Cortex of kidney (tissue), 1 donor: ENCODE measurements around the gene GRK5.

Source experiments
- DNase-seq: peaks from one replicate; lab custom pipeline; 2025; lab: John Stamatoyannopoulos, UW

The GRK5 gene

DNA sequence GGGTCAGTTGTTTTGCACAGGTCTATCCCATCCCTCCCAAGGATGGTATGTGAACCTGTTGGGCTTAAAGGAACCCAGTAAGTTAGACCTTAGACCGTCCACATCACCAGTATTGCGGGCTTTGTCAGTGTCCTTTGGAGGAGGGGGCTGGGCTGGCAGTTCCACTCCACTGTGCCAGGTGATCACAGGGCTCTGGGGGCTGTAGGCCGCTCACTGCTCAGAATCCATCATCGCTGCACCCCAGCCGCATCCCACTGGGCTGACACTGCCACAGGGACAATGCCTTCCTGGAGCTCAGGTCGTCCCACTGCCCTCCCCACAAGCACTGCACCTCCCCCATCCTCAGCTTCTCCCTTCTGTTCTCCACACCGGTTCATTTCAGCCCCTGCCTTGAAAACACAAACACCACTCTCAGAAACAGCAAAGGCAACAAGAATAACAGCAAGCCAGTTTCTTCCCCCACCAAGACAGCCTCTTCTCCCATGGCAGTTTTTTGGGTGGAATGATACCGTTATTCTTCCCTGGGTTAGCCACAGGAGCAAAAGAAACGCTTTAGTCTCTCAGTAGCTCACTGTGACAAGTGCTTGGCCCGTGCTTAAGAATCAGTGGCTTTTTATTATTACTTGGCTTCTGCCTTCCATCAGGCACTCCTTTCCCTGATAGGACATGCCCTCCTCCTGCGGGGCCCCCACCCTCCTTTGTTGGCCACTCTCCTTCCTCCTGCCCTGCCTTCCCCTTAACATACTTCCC is 111.2 kb downstream of the GRK5 start:
- DNase-seq = no peak

DNA sequence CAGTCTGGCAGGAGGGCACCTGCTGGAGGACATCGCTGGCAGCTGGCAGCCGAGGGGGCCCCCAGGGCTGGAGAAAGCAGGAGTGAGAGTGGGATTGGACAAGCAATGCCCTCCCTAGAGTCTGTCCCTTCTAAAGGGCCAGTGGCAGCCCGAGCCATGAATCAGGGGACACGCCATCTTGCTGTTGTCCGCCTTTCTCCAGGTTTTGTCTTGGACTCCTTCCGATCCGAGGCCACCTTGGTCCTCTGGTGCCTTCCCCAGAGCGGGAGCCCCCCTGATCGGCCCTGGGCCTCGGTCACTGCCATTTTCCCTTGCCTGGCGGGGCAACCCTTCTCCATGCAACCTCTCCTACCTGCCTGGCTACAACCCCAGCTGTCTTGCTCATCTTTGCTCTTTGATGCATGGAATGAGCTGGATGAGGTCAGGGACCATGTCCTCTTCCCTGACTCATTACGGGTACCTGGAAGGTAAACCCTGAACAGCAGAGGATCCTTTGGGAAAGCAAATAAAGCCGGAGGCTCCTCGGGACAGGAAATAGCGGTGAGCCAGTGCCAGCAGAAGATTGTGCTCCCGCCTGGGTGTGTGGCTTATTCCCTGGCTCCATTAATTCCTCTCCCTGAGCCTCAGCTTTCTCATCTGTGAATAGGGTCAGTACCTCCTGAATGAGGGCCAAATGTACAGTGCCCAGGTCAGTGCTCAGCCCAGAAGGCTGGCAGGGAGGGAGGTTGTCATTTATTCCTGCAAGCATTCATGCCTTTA is 112.0 kb downstream of the GRK5 start:
- no peak for DNase-seq

DNA sequence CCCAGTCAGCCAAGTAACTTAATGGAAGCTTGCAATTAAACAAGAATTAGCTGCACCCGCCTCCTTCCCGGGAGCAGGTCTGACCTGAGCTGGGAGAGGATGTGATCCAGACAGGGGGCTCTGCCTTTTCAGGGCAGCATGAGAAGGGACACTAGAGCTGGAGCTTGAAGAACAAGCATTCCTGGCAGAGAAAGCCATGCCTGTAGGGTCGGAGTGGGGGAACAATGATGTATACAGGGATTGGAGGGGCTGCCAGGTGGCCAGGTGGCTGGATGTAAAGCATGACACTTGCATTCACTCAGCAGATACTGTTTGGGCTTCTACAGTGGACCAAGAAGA is 112.5 kb downstream of the GRK5 start:
- DNase-seq = no peak

DNA sequence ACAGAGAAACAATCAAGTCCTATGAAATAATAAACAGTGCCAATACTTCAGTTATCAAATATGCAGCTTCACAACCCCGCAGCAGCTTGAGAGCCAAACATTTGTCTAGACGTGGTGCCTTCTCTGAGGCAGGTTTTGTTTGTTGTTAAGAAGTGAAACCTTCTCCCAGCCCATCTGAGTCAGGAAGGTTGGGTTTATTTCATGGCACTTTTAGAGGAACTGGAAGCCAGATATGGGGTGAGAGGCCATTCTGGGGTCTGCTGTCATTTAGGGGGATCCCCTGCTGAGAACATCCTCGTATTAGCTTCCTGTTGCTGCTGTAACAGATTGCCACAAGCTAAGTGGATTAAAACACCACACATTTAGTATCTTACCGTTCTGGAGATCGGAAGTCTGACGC is 113.6 kb downstream of the GRK5 start:
- no peak for DNase-seq

DNA sequence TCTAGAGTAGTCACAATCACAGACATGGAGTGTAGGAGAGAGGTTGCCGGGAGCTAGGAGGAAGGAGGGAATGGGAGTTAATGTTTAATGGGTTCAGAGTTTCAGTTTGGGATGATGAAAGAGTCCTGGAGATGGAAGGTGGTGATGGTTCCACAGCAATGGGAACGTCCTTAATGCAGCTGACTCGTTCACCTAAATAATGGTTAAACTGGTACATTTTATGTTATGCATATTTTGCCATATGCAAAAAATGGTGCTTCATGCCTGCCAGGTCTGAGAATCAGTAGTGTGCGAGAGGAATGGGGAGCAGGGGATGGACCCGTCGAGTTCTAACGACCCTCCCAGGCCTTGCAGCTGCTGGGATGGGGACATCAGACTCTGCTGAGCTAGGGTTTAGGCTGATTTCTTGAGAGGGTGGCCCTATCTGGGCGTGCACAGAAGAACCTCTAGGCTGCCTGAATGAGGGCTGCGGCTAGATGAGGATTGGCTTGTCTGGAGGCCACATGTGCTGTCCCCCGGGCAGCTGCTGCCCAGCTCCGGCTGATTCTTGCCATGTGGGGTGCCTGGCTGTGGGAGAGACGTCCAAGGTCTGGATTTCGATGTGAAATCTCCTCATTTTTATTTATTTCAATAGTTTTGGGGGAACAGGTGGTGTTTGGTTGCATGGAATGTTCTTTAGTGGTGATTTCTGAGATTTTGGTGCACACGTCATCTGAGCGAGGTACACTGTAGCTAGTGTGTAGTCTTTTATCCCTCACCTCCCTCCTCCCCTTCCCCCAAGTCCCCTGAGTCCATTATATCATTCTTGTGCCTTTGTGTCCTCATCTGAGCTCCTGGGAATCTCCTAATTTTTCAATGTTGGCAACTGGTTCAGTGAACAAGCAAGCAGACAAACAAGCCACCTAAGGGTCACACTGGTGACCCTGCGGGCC is 116.0 kb downstream of the GRK5 start:
- no peak for DNase-seq

DNA sequence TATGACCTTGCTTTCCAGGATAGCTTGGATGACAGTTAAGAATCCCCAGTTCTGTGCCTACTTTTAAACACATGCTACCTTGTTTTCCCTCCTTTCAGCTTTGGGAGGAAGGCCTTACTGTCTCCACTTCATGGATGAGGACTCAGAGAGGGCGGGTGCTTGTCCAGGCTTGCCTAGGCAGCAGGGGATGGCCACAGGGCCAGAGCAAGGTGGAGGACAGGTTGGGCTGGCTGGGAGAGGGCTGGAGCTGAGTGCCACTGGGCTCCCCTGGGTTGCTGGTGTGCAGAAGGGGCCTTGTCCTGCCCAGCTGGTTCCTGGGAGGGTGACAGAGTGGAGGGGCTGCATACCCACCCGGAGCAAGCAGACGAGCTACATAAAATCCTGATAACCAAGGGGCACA is 117.8 kb downstream of the GRK5 start:
- no peak for DNase-seq

DNA sequence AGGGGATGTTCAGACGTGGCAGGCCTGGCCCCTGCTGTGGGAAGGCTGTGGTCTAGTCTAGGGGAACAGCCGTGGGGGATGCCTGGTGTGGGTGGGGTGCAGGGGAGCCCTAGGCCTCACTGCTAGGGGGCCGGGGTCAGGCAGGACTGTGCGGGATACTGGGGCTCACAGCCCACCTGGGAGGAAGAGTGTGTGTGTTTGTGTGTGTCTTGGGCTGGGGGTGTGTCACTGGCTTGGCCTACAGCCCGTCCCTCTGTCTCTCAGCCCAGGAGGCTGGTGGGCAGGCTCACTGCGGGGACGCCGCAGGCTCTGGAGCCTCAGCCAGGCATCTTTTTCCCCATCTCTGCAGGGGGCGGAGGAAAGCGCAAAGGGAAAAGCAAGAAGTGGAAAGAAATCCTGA is 118.8 kb downstream of the GRK5 start:
- DNase-seq = no peak

DNA sequence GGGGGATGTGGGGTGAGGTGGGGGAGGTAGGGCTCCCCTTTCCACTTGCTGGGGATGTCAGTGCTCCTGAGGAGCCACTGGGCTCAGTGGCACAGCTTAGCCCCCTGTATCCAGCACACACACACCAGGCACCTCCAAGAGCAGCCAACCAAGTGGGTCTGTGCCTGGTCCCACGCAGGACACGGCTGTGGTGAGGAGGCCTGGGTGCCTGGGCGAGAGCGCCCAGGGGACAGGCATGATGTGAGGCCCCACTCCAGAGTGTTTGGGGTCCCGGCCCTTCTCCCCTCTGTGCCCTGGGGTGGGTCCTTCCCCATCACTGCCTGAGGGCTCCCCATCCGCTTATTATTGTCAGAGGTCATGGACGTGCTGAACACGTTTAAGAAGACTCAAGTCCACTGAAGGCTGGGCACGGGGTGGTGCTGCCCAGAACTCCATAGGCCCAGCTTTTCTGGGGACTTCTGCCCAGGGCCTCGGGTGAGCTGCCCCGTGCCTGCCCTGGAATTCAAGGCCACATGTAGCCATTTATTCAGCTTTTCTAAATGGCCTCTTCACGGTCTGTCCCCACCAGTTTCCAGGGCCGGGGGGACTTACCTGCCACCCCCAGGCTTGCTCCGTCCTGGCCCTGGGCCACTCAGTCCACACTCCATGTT is 119.8 kb downstream of the GRK5 start:
- DNase-seq = no peak

DNA sequence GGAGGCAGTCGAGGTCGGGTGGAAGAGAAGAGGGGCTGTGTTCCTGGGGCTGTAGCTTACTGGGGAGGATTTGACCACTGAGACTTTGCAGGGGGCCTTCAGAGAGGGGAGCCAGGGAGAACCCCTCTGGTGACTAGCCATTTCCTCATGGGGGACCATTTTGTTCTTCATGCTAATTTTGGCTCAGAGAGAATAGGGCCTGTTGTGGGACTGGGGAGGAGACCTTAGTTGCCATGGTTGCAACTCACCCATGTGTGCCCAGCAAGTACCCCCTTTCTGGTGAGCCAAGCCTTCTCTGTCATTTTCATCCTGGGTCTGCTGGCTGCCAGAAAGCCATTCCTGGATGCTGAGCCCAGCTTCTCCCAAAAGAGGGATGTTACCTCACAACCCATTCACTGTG is 120.9 kb downstream of the GRK5 start:
- DNase-seq = no peak

DNA sequence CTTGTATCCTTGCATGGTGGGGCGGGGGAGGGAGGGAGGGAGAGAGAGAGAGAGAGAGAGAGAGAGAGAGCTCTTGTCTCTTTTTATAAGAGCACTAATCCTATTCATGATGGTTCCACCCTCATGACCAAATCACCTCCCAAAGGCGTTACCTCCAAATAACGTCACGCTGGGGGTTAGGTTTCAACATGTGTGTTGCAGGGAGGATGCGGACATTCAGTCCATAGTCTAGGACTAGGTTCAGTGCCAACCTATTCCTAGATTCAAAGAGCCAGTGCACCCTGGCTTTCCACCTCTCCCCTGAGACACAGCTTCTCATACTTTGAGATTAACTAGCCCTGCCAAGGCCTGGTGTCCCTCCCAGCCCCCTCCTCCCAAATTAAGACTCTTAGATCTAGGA is 123.0 kb downstream of the GRK5 start:
- no peak for DNase-seq

DNA sequence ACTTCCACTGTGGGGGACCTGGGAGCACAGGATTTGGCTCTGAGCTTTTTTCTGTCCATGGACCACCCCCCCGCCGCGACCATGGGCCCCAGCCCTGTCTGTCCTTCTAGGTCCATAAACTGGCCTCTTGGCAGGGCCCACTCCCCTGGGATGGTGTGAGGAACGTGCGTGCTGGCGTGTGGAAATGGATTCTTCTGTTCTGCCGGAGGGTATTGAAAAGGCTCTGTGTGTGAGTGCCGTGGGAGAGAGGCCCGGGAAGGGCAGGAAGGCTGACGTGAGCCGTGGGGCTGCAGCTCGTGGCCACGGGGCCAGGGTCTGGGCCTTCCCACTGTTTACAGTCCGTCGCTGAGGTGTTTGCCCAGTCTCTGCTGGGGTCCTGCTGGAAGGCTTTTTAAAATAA is 123.7 kb downstream of the GRK5 start:
- DNase-seq = no peak

DNA sequence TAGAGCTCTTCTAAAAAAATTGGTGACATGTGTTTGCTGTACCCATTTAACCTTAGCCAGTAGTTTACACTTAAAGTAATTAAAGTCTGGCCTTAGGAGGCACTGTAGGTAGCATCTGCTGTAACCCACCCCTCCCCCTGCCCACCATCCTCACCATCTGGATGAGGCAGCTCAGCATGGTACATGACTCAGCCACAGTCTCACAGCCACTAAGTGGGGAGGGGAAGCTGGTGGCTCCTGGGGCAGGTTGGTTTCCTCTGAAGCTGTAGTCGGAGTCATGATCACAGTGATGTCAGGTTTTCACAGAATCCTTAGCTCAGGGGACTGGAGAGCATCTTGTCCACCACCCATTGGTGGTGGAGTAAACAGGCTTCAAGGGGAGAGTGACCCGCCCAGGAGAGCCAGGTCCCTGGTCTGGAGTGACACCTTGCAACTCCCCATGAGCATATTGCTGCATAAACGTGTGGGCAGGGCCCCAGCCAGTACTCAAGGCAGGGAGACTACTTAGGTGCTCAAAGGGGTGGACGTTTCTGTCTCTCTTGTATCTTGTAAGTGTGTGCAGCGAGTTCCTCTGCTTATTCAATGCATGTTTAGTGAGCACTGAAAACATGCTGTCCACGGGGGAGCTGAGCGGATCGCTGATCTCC is 125.9 kb downstream of the GRK5 start:
- DNase-seq = no peak

DNA sequence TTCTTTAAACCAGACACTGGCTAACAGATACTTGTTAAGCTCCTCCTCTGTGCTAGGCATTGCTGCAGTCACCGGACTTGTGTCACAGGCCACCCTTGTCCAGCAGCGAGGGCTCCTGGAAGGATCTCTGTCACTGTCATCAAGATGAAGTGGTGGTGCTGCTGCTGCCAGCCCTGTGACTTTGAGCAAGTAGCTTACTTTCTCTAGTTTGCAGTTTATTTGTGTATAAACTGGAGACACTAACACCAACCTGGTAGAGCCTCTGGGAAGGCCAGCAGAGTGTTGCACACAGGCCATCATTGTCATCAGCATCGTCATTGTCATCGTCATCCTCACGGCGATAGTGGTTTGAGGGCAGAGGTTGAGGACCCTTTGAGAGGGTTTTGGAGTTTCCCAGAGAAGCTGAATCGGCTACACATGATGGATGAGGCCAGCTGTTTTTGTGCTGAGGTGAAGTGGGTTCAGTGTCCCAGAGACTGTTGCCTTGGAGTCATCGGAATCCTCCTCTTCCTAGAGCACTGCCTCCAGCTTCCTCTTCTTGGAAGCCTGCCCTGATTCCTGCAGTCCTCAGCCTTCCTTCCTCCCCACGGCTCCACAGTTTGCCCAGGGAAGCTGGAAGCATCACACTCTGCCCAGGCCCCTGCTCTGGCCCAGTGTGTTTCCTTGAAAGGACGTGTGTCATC is 128.4 kb downstream of the GRK5 start:
- DNase-seq = no peak

DNA sequence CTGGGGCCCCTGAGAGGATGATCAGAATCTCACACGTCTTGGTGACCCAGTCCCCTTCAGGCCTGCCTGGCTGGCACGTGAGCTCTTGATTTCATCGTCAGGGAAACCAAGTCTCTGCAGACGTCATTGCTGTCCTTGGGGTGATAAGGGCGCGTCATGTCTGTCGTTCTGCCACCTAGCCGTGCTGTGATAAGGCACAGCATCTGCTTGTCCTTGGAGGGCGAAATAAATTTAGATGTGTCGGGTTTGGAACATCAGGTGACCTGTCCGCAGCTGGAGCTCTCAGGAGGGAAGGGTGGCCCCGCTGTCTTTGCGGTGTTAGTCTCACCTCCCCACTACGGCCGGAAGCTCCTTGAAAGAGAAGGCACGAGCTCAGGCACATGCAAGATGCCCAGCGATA is 129.2 kb downstream of the GRK5 start:
- no peak for DNase-seq

DNA sequence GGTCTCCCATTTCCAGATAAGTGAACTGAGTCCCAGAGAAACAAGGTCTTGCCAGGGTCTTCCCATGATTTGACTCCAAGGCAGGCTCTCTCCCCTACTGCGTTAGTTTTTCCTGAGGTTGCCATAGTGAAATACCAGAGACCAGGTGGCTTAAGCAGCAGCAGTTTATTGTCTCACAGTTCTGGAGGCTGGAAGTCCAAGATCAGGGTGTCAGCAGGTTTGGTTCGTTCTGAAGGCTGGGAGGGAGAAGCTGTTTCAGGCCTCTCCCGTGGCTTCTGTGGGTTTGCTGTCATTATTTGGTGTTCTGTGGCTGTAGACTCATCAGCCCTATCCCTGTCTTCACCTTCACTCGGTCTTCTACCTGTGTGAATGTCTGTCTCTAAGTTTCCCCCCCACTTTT is 129.9 kb downstream of the GRK5 start:
- DNase-seq = no peak

DNA sequence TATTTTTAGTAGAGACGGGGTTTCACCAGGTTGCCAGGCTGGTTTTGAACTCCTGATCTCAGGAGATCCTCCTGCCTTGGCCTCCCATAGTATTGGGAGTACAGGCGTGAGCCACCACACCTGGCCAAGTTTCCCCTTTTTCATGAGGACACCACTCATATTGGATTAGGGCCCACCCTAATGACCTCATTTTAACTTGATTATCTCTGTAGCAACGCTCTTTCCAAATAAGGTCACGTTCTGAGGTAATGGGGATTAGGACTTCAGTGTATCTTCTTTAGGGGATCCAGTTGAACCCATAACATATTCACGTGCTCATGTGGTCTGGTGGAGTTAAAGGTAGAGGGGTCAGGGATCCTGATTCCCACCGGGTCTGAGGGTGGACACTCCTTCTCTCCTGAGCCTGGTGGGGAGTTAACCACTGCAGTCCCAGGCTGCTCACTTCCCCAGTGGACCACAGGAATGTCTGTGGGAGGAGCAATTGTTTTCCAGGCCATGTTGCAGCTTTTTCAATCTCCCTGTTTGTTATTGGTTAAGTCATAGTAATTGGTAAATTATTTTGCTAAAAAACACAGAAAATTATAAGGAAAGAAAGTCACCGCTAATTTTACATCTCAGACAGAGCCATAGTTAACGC is 130.5 kb downstream of the GRK5 start:
- no peak for DNase-seq

DNA sequence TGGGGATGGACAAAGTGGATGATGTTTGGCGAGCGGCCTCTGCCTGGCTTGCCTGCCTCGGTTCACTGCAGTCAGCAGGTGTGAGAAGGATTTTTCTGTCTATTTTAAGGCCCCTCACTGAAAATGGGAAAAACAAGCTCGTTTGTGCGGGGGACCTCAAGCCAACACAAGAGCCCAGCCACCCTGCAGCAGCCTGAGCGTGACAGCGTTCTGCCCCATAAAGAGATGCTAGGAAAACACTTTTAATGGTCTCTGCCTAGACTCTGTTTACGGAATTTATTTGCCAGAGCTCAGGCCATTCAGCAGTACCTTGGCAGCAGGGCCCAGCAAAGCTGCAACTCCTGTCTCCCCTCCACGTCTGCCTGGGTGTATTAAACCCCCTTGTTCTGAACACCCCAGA is 131.7 kb downstream of the GRK5 start:
- DNase-seq = no peak

DNA sequence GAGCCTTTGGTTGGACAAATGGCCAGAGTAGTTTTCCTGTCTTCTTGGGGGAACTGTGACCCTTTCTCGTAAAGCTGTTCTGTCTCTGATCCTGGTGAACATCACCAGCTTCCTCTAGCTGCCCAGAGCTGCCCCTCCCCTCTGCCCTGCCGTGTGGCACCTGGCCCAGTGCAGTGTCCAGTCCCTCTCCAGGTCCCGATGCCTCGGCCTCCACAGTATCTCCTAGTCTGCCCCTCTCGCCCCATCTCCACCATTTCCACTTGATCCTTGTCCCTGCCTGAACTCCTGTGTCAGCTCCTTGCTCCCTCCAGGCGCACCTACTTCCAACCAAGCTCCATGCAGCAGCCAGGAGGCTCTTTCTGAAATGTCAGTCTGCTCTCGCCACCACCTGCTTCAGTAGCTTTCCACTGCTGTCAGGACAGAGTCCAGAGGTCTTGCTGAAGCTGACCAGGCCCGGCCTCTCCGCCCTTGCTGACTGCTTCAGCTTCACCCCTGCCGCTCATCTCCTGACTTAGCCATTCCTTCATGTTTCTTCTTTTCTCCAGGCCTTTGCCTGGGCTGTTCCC is 133.6 kb downstream of the GRK5 start:
- DNase-seq = no peak

DNA sequence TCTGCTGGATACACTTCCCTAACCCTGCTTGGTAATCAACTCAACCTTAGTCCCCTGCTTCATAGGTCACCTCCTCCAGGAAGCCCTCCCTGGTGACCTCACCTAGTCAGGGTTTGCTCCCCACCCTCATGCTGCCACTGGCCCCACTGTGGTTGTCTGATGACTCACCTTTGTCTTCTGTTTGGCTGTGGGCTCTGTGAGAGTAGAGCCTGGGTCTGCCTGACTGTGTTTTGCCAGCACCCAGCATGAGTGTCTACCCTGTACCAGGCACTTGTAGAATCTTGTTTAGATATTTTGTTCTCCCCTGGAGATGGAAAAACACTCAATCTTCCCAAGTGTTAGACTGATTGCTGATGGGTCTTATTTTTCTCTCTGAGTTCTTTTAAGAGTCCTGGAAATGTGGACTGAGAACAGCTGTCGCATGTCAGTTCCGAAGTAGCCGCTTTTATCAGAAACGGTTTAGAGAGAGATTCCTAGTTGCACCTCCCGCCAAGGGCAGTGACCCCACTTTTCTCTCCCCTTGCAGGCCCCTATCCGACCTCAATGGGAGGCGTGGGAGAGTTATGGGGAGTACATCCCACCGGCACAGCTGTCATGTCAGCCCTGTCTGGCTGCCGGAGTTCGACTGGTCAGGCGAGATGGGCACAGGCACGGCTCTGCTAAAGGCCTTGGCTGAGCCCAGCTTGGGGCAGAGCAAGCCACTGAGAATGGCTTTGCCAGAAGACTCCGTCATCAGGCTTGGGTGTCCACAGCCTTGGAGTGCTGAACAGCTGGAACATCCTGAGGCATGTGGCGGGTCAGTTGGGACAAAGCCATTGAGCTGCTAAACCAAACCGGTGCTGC is 134.3 kb downstream of the GRK5 start:
- no peak for DNase-seq
